D341Med (cell line): Measurements from ENCODE around the gene CCDC192.
A peak's percentile ranks its signal among the peaks of the same experiment; 100 is the strongest.

ENCODE experiments used
- DNase-seq: peaks from one replicate; pipeline ENCODE4 v3.0.0; 2012; ENCODE audit warnings: low spot score

CCDC192 gene

DNA sequence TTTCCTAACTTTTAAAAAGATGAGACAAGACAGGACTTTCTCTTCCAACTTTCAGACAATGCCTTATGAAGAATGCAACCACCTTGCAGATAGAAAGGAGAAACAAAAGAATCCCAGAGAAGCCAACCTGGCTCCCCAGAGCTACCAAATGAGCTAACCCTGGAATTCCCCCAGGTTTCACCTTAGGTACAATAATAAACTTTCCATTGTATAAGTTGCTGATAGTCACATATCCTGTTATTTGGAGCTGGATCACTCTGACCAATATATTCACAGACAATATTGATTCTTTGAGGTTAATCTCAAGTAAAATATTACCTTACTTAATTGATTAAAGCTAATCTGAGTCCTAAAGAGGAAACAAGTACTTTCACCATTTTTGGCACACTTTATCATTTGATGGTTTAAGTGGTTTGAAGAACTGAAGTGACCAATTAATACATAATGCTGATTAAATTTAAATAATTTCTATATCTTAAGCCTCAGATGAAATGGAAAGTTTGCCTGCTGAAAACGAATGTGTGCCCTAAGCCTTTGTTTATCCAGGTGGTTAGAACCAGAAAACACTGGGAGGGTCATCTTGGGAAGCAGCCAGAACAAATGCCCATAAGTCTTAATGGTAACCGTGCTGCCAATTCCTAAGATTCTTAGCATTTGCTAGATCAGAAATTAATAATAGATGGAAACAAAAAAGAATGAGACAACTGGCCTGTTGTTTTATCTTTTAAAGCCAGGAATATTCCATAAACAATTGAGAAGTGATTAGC lies 220.8 kb downstream of the CCDC192 start:
- no peak for DNase-seq

DNA sequence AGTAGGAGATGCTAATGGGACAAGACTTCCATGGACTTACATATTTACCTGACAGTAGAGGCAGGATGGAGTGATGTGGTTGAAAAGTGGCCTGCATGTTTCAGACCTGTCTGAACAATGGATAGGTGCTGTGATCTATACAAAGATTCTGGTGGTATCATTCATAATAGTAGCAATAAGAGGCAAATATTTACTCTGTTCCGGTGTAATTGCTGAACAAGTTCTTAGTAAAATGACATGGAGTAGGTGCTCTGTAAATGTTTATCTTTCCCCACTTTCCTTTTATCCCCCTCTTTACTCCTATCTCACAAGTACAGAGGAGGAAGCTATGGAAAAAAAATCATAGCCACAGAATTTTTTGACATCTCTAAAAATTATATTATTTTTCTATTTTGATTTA lies 221.4 kb downstream of the CCDC192 start:
- DNase-seq, result no peak

DNA sequence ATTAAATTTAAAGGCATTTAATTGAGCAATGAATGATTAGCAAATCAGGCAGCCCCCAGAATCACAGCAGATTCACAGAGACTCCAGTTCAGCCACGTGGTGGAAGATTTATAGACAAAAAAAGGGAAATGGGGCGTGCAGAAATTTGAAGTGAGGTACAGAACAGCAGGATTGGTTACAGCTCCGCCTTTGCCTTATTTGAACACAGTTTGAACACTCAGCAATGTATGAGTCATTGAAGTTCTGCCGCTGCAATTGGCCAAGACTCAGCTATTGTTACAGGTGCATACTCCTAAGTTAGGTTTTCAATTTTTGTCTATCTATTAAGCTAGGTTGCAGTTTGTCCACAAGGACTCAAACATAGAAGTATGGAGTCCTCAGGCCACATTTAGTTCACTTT lies 222.7 kb downstream of the CCDC192 start:
- no peak for DNase-seq

DNA sequence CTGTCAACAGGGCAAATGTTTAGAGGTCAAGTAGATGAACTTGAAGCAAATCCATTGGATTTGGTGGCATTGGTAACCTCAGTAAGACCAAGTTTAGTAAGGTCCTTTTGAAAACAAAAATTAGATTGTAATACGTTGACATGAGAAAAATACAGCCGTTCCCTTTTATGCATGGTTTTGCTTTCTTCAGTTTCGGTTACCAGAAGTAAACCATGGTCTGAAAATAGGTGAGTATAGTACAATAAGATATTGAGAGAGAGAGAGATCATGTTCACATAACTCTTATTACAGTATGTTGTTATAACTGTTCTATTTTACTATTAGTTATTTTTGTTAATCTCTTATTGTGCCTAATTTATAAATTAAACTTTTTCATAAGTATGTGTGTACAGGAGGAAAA lies 223.8 kb downstream of the CCDC192 start:
- no peak for DNase-seq

DNA sequence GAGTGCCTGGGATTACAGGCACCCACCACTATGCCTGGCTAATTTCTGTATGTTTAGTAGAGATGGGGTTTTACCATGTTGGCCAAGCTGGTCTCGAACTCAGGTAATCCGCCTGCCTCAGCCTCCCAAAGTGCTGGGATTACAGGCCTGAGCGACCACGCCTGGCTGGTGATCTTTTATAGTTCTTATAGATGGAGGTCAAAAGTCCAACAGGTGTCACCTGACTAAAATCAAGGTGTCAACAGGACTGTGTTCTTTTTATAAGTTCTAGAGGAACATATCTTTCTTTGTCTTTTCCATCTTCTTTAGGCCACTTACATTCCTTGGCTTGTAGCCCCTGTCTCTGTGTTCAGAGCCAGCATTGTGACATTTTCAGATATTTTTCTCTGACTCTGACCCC lies 224.9 kb downstream of the CCDC192 start:
- no peak for DNase-seq

DNA sequence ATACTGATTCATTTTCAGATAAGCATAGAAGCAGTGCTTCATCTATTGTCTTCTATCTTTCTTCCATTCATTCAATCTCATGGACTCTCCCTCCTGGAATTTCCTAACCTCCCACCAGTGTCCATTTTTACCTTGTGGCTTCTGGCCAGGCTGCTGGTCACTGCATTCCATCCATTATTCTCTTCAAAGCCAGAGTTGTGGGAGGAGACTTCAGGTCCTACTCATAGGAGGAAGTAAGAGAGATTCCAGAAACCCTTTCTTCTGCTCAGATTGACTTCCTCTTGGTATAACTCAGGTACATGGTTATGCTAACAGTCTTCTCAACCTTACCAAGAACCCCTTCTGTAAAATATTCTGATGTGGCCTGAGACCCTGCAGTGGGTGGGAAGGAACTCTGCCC lies 227.1 kb downstream of the CCDC192 start:
- DNase-seq, result no peak

DNA sequence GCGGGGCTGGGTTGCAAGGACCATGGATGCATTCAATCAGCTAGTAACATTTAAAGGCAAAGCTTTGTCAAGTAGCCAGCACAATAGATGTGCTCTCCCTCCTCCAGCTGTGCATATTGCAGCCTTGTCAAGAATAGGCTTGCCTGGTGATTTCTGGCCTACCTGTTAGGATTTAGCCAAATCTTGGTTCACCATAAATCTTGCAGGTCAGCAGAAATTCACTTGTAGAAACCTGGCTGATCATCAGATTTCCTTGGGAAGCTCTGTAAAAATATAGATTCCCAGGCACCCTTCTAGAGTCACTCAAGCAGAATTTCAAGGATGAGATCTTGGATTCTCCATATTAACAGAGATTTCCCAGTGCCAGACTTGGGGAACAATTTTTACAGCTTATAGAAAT lies 228.2 kb downstream of the CCDC192 start:
- DNase-seq, result no peak

DNA sequence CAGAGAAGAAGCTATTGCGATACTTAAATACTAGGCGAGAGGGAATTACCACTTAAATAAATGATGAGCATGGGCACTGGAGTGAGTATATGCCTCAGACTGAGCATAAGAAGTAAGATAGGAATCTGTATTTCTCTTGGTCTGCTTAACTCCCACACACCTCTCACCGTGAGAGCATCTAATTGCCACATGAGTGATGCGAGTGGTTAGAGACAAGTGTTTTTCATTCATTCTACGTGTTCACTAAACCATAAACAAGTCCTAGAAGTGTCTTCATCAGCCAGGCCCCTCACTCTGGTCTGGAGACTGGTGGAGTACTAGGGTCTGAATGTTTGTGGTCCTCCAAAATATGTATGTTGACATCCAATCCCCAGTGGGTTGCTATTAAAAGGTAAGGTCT lies 230.2 kb downstream of the CCDC192 start:
- DNase-seq, result no peak

DNA sequence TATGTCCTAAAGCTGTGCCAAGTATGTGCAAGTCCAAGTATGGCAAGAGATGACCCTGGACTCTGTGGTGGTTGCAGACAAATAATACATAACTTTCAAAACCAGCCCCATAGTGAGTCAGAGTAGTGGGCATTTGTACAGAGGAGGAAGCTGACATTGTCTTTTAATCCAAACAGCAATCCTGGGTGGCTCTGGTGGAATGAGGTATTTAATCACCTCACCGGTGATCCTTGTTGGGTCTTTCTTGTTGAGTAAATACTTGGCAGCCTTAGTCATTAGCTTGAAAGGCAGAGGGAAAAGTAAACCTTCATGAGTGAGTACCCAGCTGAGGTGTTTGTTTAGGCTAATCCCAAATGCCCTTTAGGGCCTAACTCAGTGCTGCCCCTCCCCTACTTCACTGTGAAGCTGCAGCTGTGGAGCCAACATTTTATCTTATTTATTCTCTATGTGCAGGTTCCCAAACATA lies 231.6 kb downstream of the CCDC192 start:
- DNase-seq, result no peak

DNA sequence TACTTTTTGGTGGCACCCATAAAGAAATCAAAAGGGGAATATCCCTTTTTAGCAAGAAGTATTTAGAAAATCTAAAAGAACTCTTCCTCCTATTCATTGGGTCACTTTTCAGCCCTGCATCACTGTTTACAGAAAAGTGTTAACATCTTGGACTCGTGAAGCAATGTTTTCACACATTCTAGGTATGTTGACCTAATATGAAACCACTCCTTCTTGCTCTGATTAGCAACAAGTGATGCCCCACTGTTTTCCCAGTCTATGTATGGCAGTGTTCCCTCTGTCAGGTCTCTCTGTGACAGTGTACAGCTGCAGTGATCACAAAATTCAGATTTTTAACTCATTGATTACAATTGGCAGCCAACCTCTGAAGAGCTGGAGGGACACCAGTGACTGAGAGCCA lies 232.2 kb downstream of the CCDC192 start:
- no peak for DNase-seq

DNA sequence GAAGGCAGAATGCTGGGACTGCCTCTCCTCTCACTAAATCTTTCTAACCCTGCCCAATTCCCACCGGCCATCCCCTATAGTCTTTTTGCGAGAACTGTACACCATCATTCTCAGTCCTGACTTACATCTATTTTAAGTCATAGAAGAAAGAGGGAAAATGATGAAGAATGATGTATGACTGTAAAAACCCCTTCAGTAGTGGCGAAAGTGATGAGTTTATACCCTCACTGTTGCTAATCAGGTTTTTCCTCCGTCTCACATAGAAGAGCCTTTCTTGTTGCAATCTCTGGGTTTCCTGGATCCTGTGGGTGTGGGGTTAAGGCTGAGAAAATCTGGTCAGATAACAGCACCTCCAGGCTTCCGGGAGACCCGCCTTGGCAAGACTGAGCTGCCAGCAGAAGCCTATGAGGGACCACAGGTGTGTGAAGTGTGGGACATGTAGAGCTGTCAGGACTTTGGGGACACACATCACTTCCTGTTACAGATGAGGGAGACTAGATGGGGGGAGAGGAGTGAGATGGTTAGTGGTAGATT lies 233.3 kb downstream of the CCDC192 start:
- no peak for DNase-seq

DNA sequence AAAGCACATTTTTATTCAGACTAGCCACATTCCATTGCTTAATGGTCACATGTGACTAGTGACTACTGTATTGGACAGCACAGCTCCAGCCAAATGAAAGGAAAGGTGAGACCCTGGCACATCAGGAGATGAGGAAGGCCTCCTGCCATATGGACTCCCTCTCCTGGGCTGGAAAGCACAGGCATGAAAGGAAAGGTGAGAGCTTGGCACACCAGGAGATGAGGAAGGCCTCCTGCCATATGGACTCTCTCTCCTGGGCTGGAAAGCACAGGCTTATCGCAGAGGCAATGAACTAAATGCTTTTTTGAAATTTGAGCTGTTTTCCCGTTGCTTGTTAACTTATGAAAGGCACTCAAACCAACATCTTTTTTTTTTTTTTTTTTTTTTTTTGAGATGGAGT lies 235.6 kb downstream of the CCDC192 start:
- DNase-seq, result peak; percentile 44

DNA sequence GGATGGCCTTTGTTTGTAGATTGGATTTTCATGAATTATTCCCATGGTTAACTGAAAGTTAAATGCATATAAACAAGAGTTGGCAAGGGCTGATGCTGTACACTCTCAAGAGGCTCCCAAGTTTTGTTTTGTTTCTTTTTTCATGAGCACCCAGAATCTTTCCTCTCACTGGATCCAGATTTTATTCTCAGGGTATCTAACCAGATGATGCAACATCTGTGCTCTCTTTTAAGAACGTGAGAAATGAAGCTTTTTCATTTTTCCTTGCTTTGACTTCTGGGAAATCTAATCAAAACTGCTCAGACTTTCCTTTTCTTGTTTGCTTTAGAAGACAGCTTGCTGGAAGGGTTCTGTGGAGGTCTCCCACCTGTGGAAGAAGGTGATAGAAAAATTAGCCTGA lies 237.7 kb downstream of the CCDC192 start:
- DNase-seq, result no peak

DNA sequence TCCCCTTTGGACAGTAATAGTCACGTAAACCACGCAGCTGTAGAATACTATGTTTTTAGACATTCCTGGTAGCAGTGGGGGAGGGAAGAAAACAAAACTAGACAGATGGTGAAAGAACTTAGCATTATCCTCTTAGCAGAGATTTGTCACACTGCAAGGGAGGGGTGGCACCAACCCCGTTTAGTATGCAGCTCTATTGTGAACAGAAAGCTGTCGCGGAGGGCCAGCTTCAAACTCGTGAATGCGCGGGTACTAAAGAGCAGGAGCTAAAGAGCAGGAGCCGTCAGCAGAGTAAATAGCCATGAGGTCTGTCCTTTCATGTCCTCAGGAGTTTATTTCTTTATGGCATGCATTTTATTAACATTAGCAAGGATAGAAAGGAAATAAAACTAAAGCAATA lies 238.5 kb downstream of the CCDC192 start:
- peak; percentile 83 for DNase-seq

DNA sequence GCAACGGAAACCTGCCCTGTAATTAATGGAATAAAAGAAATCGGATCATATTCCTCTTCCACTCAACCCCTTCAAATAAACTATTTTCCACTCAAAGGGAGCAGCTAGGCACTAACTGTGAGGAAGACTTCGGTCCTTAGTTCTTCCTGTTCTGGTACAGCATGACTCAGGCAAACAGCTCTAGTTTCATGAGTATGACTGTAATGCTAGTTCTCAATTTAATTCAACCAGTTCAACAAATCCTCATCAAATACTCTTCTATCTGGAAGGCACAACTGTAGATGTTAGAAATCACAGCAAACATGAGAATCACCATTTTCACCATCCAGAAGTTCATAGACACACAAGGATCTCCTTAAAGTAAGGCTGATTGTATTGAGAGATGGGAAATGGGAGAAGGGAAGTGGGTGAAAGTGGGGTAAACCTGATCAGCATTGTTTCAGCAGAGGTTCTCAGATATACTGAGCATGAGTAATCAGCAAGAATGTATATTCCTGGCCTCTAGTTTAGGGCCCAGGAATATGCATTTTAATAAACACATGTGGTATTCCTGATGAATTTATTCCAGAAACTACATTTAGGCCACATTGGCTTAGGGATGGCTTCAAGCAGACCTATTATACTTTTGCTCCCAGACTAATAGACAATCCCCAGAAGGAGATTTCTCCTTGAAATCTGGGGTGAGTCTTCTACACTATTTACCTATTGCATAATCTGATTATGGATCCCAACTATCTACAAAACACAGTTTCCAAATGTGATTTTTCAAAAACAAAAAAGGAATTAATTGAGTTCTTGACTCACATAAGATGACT lies 239.3 kb downstream of the CCDC192 start:
- no peak for DNase-seq

DNA sequence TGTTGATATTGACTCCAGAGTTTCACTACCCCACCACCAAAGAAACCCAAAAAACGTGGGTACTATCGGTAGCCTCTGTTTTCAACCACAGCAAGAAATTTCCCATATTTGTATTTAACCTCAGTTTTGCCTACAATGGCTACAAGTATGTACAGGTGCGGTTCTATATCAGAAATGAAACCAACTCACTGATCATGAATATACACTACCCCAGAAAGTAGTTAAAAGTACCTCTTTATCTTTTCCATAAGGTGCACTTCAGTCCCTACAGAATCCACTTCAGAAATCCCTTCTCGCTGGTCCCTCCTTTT lies 239.8 kb downstream of the CCDC192 start:
- DNase-seq, result no peak

DNA sequence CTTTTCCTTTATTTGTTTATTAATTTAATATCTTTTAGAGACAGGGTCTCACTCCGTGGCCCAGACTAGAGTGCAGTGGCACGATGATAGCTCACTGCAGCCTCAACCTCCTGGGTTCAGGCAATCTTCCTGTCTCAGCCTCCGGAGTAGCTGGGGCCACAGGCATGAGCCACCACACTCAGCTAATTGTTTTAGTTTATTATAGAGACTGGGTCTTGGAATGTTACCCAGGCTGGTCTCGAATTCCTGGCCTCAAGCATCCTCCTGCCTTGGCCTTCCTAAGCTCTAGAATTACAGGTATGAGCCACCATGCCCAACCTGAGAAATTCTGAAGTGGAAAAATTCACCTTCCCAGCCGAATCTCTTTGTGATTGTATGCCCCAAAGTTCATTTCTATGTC lies 240.9 kb downstream of the CCDC192 start:
- no peak for DNase-seq

DNA sequence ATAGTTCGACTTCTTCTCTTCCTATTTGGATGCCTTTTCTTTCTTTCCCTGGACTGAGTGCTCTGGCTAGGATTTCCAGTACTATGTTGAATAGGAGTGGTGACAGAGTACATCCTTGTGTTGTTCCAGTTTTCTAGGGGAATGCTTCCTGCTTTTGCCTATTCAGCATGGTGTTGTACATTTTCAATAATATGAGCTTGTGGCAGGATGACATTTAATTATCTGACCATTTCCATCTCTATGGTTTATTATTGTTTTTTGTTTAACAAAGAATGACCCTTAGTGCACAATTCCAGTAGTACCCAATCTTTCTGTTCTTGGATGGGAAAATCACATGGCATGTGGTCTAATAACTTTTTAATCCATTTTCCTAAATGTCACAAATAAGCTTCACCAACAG lies 244.8 kb downstream of the CCDC192 start:
- DNase-seq, result no peak

DNA sequence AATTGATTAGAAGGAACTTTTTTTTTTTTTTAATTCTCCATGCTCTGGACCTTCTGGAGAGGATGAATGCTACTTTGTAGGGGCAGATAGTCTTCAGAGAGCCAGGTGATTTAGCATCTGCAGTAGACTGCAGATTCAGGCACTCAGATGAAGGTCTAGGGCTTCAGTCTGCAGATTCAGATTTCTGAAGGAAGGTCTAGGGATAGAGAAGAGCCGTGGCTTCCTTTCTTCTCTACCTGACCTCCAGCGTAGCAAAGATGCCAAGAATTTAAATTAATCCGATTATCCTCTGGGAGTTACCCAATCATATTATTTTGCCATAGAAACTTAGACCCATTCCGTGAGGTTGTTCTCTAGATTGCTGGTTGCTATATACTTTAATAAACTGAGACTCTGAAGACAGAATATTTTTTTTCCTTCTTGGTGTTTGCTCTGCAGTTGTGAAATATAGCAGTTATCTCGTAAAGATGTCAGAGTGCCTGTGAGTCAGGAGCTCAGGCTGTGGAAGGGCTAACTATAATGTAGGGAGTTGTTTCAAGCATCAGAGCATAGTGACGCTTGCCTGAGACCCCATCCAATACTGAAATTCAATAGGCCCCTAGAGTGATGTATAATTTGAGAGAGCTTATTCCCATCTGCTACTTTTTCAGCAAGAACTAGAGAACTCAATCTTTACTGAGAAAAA lies 247.7 kb downstream of the CCDC192 start:
- no peak for DNase-seq

DNA sequence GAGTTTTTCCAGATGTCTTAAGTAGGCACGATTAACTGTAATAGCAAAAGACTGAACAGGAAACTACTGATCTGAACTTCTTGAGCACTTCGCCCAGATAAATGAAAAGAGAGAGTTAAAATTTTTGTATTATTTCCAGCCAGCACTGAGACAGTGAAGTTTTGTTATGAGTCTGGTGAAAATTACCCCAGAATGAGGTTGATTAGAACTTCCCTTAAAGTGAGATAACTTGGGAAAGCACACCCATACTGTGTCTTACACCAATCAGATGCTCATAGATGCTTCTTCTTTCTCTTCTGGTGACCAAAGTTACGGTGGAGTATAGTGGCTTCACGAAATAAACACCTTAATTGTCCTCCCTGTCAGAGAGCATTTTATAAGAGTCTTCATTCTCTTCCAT lies 248.6 kb downstream of the CCDC192 start:
- no peak for DNase-seq

DNA sequence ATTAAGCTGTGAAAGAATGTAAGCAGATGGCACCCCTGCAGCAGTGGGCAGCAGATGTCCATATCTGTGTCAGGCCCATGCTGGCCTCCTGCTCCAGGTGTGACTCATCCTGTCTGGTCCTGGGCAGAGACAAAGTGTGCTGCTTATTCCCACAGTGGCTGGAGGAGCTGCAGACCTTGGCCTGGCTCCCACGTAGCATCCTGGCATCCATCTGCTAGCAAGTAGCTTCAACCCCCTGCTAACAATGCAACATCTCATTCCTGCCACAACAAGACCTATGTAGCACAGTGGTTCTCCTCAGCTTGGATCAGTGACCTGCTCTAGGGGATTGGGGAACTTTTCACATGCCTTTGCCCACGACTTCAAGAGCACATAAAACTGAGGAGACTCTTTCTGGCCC lies 254.0 kb downstream of the CCDC192 start:
- peak; percentile 40 for DNase-seq

DNA sequence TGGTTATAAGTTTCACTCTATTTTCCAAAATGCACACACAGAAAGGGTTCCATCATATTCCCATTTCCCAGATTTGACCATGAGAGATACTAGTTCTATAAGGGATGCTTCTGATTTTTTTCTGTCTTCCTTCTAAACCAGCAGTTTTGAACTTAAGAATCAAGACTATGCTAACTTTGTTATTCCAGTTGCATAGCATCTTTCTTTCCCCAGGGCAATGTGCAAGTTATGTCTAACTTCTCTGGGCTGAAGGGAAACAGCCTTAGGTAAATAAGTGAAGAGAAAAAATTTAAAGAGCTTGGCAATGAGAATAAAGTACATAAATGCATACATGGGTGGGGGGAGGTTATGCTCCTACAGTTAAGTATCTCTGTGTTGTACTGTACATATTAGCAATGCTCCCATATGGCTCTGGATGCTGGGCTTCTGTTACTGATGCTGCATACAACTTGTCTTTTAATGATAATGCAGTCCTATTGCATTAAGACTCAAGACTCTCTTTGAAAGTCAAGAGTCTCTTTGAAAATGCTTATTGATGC lies 254.6 kb downstream of the CCDC192 start:
- DNase-seq, result no peak
